ENCODE measurements around the gene TRIOBP.
"Not testable (repeated sequence)": the region's sequence is repeated elsewhere in the genome, so short reads cannot be mapped to it uniquely, and the experiment has no call there.

Gene TRIOBP

DNA sequence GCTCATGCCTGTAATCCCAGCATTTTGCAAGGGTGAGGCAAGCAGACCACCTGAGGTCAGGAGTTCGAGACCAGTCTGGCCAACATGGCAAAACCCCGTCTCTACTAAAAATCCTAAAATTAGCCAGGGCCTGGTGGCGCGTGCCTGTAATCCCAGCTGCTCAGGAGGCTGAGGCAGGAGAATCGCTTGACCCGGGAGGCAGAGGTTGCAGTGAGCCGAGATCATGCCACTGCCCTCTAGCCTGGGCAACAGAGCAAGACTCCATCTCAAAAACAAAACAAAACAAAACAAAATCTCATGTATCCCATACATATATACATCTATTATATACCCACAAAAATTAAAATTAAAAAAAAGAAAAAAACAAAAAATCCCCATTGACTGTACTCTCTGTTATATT, 100.4 kb downstream of the TRIOBP start:
- not testable (repeated sequence) for H3K27ac ChIP-seq (ENCODE audit: low read depth in 2 of 2, low read length in 2 of 2); H3K36me3 ChIP-seq (ENCODE audit: control insufficient read depth in 2 of 2, insufficient read depth in 2 of 2, low read length in 2 of 2); H3K9me3 ChIP-seq (ENCODE audit: control insufficient read depth in 2 of 2, low read length in 2 of 2); H3K9ac ChIP-seq (ENCODE audit: low read depth in 1 of 2, low read length in 2 of 2); H3K27me3 ChIP-seq (ENCODE audit: control insufficient read depth in 2 of 2, insufficient read depth in 2 of 2, low read length in 2 of 2); H3K4me3 ChIP-seq (ENCODE audit: low read length in 2 of 2)
- peaks cover 5 to 27% of the 10 kb centered on the region in 2 donors for H3K4me1 ChIP-seq (ENCODE audit: control insufficient read depth in 2 of 2, insufficient read depth in 2 of 2, low read length in 2 of 2)

DNA sequence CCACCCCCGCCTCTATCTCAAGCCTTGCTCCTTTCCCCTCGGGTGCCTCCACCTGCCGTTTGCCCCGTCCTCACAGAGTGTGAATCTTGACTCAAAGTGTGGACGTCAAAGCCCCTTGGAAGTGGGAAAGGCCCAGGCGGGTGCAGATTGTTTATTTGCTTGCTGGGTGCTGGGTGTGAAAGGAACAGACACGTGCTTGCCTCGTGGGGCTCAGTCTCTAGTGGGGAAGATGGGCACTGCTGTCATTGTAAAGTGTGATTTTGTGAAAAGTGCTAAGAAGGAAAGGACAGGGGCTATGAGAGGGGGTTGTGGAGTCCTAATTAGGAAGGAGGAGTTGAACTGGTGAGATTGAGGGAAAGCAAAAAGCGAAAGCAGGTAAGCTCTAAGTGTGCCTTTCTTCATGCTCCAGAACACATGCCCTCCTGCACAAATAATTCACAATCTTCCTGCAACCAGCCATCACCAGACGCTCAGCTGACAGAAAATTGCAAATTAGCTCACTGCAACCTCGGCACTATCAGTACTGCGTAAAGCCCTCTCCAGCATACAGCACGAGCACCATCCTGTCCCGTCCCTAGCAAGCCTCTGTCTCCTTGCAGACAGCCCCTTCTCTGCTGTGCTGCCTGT, 101.1 kb downstream of the TRIOBP start:
- H3K27me3 ChIP-seq (ENCODE audit: control insufficient read depth in 2 of 2, insufficient read depth in 2 of 2, low read length in 2 of 2) = no peaks in the 10 kb centered on the region
- H3K36me3 ChIP-seq (ENCODE audit: control insufficient read depth in 2 of 2, insufficient read depth in 2 of 2, low read length in 2 of 2) = no peaks in the 10 kb centered on the region
- H3K9me3 ChIP-seq (ENCODE audit: control insufficient read depth in 2 of 2, low read length in 2 of 2) = no peaks in the 10 kb centered on the region
- no peak overlapping the region for H3K9ac ChIP-seq (ENCODE audit: low read depth in 1 of 2, low read length in 2 of 2)
- H3K4me1 ChIP-seq (ENCODE audit: control insufficient read depth in 2 of 2, insufficient read depth in 2 of 2, low read length in 2 of 2) = peaks cover 8 to 30% of the 10 kb centered on the region in 2 donors
- H3K4me3 ChIP-seq (ENCODE audit: low read length in 2 of 2) = no peak overlapping the region
- no peak overlapping the region for H3K27ac ChIP-seq (ENCODE audit: low read depth in 2 of 2, low read length in 2 of 2)

DNA sequence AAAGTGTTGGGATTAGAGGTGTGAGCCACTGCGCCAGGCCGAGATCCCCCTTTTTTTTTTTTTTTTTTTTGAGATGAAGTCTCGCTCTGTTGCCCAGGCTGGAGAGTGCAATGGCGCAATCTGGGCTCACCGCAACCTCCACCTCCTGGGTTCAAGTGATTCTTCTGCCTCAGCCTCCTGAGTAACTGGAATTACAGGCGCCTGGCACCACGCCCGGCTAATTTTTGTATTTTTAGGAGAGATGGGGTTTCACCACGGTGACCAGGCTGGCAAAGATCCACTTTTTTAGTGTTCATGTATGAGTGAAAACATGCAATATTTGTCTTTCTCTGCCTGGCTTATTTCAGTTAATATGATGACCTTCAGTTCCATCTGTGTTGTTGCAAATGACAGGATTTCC, 103.1 kb downstream of the TRIOBP start:
- H3K27me3 ChIP-seq (ENCODE audit: control insufficient read depth in 2 of 2, insufficient read depth in 2 of 2, low read length in 2 of 2); H3K9me3 ChIP-seq (ENCODE audit: control insufficient read depth in 2 of 2, low read length in 2 of 2); H3K9ac ChIP-seq (ENCODE audit: low read depth in 1 of 2, low read length in 2 of 2); H3K27ac ChIP-seq (ENCODE audit: low read depth in 2 of 2, low read length in 2 of 2); H3K4me3 ChIP-seq (ENCODE audit: low read length in 2 of 2); H3K36me3 ChIP-seq (ENCODE audit: control insufficient read depth in 2 of 2, insufficient read depth in 2 of 2, low read length in 2 of 2): not testable (repeated sequence)
- H3K4me1 ChIP-seq (ENCODE audit: control insufficient read depth in 2 of 2, insufficient read depth in 2 of 2, low read length in 2 of 2) = peaks cover 16 to 31% of the 10 kb centered on the region in 2 donors

DNA sequence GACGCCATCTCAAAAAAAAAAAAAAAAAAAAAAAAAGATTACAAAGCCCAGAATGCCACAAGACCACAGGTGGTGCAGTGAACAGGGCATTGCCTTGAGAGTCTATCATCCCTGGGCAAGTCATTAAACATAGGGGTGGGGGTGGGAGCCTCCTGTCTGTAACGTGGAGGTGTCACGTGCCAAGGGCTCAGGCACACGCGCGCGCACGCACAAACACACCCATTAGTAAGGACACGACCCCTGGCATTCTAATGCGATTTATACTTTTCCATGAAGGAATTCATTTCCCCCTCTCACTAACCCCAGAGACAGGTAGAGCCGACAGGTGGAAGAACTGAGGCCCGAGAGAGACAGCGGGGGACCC, 105.1 kb downstream of the TRIOBP start:
- Histone ChIP-seq H3K4me1 (ENCODE audit: control insufficient read depth in 2 of 2, insufficient read depth in 2 of 2, low read length in 2 of 2) (peaks cover 20 to 21% of the 10 kb centered on the region in 2 donors), H3K9ac (ENCODE audit: low read depth in 1 of 2, low read length in 2 of 2) (peak overlapping the region; percentile 63 to 78), H3K36me3 (ENCODE audit: control insufficient read depth in 2 of 2, insufficient read depth in 2 of 2, low read length in 2 of 2) (no peaks in the 10 kb centered on the region), H3K27ac (ENCODE audit: low read depth in 2 of 2, low read length in 2 of 2) (peak overlapping the region; percentile 86 to 89), H3K27me3 (ENCODE audit: control insufficient read depth in 2 of 2, insufficient read depth in 2 of 2, low read length in 2 of 2) (no peaks in the 10 kb centered on the region), H3K9me3 (ENCODE audit: control insufficient read depth in 2 of 2, low read length in 2 of 2) (no peaks in the 10 kb centered on the region), H3K4me3 (ENCODE audit: low read length in 2 of 2) (peak overlapping the region; percentile 67 to 73)

DNA sequence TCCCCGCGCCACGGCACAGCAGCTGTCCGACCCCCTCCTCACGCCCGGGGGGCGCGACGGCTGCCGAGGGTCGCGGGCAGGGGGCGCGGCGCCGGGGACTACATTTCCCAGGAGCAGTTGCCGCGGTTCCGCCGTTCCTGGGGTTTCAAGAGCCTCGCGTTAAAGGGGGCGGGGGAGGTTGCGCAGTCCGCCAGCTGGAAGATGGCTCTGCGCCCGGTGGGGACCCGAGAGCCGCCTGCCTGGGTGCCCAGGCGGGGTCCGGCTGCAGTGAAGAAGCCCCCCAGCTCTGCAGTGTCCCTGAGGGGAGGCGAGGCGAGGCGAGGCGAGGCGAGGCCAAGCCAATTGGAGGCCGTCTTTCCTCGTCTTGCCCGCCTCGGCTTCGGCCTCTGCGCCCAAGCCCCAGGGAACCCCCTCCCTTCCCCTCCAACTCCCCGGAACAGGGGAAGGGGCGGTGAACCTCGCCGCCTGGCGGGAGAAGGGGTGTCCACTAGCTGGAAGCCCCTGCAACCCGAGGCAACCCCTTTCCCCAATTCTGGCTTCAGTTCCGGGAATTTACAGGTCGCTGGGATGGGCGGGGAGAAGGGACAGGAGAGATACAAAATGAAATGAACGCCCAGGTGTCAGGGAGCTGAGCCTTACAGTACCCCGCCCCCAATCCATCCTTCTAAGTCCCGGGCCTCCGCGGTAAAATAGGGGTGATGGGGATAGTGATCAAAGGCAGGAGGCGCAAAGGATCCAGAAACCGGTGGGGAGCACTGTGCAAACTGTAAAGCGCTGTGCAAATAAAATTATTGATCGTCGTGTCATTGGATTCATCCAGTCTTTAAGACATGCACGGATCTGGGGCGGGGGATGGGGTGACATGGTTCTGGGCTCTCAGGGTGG, 105.7 kb downstream of the TRIOBP start:
- H3K27ac ChIP-seq (ENCODE audit: low read depth in 2 of 2, low read length in 2 of 2) = peak overlapping the region; percentile 86 to 89

DNA sequence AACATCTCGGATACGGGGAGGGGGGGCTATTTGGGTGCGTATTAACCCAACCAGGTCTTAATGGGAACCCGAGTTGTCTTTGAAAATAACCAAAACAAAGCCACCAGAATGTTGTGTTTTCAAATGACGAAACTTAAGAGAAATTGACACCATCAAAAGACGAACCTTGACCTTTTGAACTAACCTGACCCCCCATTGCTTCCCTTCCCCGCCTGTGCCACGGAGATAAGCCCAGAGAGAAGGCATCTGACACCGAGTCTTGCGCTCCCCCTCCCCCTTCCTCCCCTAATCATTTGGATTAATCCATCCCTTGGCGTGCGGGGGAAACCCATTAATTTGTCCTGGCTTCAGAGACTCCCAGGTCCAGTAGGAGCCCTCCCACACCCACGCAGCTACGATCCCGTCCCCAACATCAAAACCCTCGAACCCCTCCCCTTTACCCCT, 106.4 kb downstream of the TRIOBP start:
- Histone ChIP-seq H3K36me3 (ENCODE audit: control insufficient read depth in 2 of 2, insufficient read depth in 2 of 2, low read length in 2 of 2) (no peaks in the 10 kb centered on the region), H3K27ac (ENCODE audit: low read depth in 2 of 2, low read length in 2 of 2) (peak overlapping the region in 1 of 2 donors; percentile 86), H3K27me3 (ENCODE audit: control insufficient read depth in 2 of 2, insufficient read depth in 2 of 2, low read length in 2 of 2) (no peaks in the 10 kb centered on the region), H3K9me3 (ENCODE audit: control insufficient read depth in 2 of 2, low read length in 2 of 2) (no peaks in the 10 kb centered on the region), H3K4me3 (ENCODE audit: low read length in 2 of 2) (peak overlapping the region; percentile 67 to 73), H3K4me1 (ENCODE audit: control insufficient read depth in 2 of 2, insufficient read depth in 2 of 2, low read length in 2 of 2) (peaks cover 24 to 25% of the 10 kb centered on the region in 2 donors), H3K9ac (ENCODE audit: low read depth in 1 of 2, low read length in 2 of 2) (peak overlapping the region; percentile 63 to 78)

More for the DNA sequence above, 105.7 kb downstream of the TRIOBP start:
- Histone ChIP-seq H3K9me3 (ENCODE audit: control insufficient read depth in 2 of 2, low read length in 2 of 2) (no peaks in the 10 kb centered on the region), H3K9ac (ENCODE audit: low read depth in 1 of 2, low read length in 2 of 2) (peak overlapping the region; percentile 63 to 78), H3K4me3 (ENCODE audit: low read length in 2 of 2) (peak overlapping the region; percentile 67 to 73), H3K27me3 (ENCODE audit: control insufficient read depth in 2 of 2, insufficient read depth in 2 of 2, low read length in 2 of 2) (no peaks in the 10 kb centered on the region), H3K36me3 (ENCODE audit: control insufficient read depth in 2 of 2, insufficient read depth in 2 of 2, low read length in 2 of 2) (no peaks in the 10 kb centered on the region), H3K4me1 (ENCODE audit: control insufficient read depth in 2 of 2, insufficient read depth in 2 of 2, low read length in 2 of 2) (peaks cover 20 to 21% of the 10 kb centered on the region in 2 donors)

DNA sequence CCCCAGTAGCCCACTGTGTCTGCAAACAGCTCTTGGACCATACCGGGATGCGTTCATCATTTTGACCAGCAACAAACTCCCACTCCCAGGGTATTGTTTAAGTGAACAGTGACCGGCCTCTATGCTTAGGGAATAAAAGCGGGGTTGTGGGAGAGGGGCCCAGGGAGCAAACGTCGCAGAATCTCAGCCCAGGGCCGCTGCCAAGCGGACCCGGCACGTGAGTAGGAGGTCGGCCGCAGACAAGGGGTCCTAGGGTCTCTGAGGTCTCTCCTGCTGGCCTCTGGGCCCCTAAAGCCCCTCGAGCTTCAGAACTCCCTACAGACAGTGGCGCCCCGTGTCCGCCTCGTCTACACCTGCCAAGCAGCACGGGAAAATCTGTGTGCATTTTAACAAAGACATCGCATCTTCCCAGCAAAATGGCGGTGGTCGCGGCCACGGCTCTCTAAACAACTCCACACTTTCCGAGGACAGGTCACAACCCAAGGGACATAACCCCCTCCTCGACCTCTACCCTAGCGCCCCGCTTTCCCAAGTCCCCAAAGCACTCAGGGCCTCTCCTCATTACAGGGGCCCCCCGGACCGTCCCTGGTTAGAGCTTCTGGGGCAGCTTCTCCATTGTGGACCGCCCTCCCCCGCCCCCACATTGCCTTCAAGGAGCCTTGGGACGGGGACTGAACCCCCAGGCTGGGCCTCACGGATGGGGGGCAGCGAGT, 106.9 kb downstream of the TRIOBP start:
- Histone ChIP-seq H3K27ac (ENCODE audit: low read depth in 2 of 2, low read length in 2 of 2) (peak overlapping the region in 1 of 2 donors; percentile 86), H3K36me3 (ENCODE audit: control insufficient read depth in 2 of 2, insufficient read depth in 2 of 2, low read length in 2 of 2) (no peaks in the 10 kb centered on the region), H3K9me3 (ENCODE audit: control insufficient read depth in 2 of 2, low read length in 2 of 2) (no peaks in the 10 kb centered on the region), H3K4me1 (ENCODE audit: control insufficient read depth in 2 of 2, insufficient read depth in 2 of 2, low read length in 2 of 2) (peaks cover 26 to 27% of the 10 kb centered on the region in 2 donors), H3K4me3 (ENCODE audit: low read length in 2 of 2) (peak overlapping the region in 1 of 2 donors; percentile 85), H3K27me3 (ENCODE audit: control insufficient read depth in 2 of 2, insufficient read depth in 2 of 2, low read length in 2 of 2) (no peaks in the 10 kb centered on the region), H3K9ac (ENCODE audit: low read depth in 1 of 2, low read length in 2 of 2) (peak overlapping the region in 1 of 2 donors; percentile 90)

DNA sequence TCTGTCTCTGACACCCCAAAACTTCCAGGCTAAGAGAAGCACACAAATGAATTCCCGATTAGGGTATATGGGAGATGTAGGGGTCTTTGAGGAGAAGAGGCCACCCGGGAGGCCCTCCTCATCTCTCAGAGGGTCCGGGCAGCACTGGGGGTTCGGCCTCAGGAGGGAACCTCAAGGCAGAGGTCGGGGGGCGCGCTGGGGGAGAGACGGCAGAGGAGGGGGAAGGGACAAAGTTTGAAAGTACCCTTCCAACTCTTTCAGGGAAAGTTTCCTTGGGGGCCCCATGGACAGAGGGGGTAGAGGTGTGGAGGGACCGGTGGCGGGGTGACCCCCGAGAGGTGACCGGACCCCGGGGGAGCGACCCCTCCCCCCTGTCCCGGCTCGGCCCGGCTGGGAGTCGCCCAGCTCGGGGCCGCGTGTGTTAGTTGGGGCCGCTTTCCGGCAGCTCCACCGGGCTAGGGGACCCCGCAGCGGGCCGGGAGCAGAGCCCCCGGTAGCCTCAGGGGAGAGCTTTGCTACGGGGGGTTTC, 107.6 kb downstream of the TRIOBP start:
- Histone ChIP-seq H3K9ac (ENCODE audit: low read depth in 1 of 2, low read length in 2 of 2) (peak overlapping the region; percentile 47 to 90), H3K27ac (ENCODE audit: low read depth in 2 of 2, low read length in 2 of 2) (peak overlapping the region; percentile 32 to 94), H3K36me3 (ENCODE audit: control insufficient read depth in 2 of 2, insufficient read depth in 2 of 2, low read length in 2 of 2) (no peaks in the 10 kb centered on the region), H3K4me3 (ENCODE audit: low read length in 2 of 2) (peak overlapping the region; percentile 80 to 85), H3K27me3 (ENCODE audit: control insufficient read depth in 2 of 2, insufficient read depth in 2 of 2, low read length in 2 of 2) (no peaks in the 10 kb centered on the region), H3K4me1 (ENCODE audit: control insufficient read depth in 2 of 2, insufficient read depth in 2 of 2, low read length in 2 of 2) (peaks cover 26 to 27% of the 10 kb centered on the region in 2 donors), H3K9me3 (ENCODE audit: control insufficient read depth in 2 of 2, low read length in 2 of 2) (no peaks in the 10 kb centered on the region)

DNA sequence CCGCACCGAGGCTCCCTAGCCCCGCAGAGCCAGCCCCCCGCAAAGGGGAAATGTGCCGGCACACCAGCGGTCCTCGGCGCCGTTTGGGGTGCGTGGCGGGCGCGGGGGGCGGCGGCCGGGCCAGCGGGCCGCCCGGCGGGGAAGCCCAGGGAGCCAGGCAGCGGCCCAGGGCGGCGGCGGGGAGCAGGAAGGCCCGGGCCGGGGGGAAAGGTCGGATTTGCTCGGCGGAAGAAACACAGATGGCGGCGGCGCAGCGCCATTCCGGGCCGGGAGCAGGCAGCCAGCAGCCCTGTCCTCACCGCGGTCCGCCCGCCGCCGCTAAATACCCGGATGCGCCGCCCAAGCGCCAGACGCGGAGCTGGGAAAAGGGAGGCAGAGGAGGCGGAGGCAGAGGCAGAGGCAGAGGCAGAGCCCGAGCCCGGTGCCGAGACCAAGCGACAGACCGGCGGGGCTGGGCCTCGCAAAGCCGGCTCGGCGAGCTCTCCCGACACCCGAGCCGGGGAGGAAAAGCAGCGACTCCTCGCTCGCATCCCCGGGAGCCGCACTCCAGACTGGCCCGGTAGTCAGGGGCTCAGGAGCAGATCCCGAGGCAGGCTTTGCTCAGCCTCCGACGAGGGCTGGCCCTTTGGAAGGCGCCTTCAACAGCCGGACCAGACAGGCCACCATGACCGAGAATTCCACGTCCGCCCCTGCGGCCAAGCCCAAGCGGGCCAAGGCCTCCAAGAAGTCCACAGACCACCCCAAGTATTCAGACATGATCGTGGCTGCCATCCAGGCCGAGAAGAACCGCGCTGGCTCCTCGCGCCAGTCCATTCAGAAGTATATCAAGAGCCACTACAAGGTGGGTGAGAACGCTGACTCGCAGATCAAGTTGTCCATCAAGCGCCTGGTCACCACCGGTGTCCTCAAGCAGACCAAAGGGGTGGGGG, 108.3 kb downstream of the TRIOBP start:
- no peaks in the 10 kb centered on the region for H3K27me3 ChIP-seq (ENCODE audit: control insufficient read depth in 2 of 2, insufficient read depth in 2 of 2, low read length in 2 of 2)
- peak overlapping the region; percentile 80 to 85 for H3K4me3 ChIP-seq (ENCODE audit: low read length in 2 of 2)
- peaks cover 26 to 27% of the 10 kb centered on the region in 2 donors for H3K4me1 ChIP-seq (ENCODE audit: control insufficient read depth in 2 of 2, insufficient read depth in 2 of 2, low read length in 2 of 2)
- peak overlapping the region; percentile 87 to 90 for H3K9ac ChIP-seq (ENCODE audit: low read depth in 1 of 2, low read length in 2 of 2)
- H3K9me3 ChIP-seq (ENCODE audit: control insufficient read depth in 2 of 2, low read length in 2 of 2) = no peaks in the 10 kb centered on the region
- H3K27ac ChIP-seq (ENCODE audit: low read depth in 2 of 2, low read length in 2 of 2) = peak overlapping the region; percentile 94 to 96
- H3K36me3 ChIP-seq (ENCODE audit: control insufficient read depth in 2 of 2, insufficient read depth in 2 of 2, low read length in 2 of 2) = no peaks in the 10 kb centered on the region
